Adrenal gland (tissue), 5 donors: Measurements from ENCODE around the gene ARHGAP25.

Experiments
- POLR2A ChIP-seq, 2 donors: fragments of 450-650 bp; IDR thresholded peaks; one replicate each; pipeline ENCODE4 v1.6.1; 2017; ENCODE audit warnings: antibody characterized with exemption in 2 of 2, mild to moderate bottlenecking in 2 of 2, moderate library complexity in 1 of 2
- TF ChIP-seq, protein P1 (sequence below), 6 experiments: fragments of 450-650 bp in 4 of 6; fragments of 200-600 bp in 2 of 6; sonication (generic) in 1 of 6; IDR thresholded peaks; 1 replicate in 5 of 6; 2 replicates in 1 of 6; pipeline versions ENCODE4 v1.5.1 to v1.8.0; 2016 to 2021; ENCODE audit warnings: antibody characterized with exemption in 6 of 6, mild to moderate bottlenecking in 2 of 6, moderate library complexity in 1 of 6
- donor health status: DM: no; HTN: no; CAD: no.

DNA sequence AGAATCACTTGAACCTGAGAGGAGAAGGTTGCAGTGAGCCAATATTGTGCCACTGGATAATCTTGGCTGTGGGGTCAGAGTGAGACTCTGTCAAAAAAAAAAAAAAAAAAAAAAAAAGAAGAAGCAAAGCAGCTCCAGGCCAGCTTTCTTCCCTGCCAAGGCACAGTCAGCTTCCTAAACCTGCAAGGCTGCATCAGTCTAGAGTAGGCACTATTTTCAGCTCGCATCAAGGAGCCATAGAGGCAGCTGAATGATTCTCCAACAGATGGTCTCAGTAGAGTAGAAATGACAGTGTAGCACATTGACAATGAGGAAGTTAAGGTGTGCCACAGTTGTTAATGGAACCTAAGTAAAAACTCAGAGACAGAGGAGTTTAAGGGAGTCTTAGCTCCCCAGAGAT lies 101.0 kb downstream of the ARHGAP25 start:
- TF ChIP-seq, protein P1, sequence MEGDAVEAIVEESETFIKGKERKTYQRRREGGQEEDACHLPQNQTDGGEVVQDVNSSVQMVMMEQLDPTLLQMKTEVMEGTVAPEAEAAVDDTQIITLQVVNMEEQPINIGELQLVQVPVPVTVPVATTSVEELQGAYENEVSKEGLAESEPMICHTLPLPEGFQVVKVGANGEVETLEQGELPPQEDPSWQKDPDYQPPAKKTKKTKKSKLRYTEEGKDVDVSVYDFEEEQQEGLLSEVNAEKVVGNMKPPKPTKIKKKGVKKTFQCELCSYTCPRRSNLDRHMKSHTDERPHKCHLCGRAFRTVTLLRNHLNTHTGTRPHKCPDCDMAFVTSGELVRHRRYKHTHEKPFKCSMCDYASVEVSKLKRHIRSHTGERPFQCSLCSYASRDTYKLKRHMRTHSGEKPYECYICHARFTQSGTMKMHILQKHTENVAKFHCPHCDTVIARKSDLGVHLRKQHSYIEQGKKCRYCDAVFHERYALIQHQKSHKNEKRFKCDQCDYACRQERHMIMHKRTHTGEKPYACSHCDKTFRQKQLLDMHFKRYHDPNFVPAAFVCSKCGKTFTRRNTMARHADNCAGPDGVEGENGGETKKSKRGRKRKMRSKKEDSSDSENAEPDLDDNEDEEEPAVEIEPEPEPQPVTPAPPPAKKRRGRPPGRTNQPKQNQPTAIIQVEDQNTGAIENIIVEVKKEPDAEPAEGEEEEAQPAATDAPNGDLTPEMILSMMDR (IDR thresholded peaks at IDR 0.05): no peak
- TF ChIP-seq POLR2A (IDR thresholded peaks at IDR 0.05): no peak
